OCI-M2 (cell line): ENCODE results near the gene MNAT1.
"Not testable (repeated sequence)": the region's sequence is repeated elsewhere in the genome, so short reads cannot be mapped to it uniquely, and the experiment has no call there.

Experiments
- DNase-seq: peaks from one replicate; lab custom pipeline; 2025; ENCODE audit not compliant: unreplicated experiment; lab: John Stamatoyannopoulos, UW

The MNAT1 gene

DNA sequence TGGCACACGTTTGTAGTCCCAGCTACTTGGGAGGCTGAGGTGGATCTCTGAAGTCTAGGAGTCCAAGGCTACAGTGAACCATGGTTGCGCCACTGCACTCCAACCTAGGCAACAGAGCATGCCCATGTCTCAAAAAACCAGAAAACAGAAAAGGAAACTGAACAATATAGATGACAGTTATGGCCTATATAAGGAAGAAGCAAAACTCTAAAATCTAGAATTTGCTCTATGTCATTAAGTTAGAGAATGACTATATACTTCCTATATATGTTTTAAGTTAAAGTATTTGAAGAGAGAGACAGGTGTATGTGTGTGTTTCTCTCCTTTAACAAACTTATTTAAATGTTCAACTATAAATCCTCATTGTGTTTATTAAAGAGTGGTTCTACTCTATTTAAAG is 65.8 kb downstream of the MNAT1 start:
- DNase-seq: no peak

DNA sequence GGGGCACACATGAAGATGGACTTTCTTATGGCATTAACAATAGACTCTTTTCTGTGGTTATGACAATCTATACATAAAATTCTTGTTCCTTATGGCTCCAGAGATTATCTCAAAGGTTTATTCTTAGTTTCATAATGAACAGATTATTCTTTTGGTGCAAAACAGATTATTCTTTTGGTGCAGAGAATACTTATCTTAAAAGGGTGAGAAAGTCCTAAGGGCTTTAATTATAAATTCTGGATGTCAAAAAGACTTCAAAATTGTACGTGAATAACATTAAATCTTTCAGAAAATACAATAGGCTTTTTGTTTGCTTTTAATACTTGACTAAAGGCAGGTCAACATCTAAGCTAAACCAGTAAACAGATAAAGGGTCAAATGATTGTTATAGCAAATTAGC is 69.3 kb downstream of the MNAT1 start:
- no peak for DNase-seq

DNA sequence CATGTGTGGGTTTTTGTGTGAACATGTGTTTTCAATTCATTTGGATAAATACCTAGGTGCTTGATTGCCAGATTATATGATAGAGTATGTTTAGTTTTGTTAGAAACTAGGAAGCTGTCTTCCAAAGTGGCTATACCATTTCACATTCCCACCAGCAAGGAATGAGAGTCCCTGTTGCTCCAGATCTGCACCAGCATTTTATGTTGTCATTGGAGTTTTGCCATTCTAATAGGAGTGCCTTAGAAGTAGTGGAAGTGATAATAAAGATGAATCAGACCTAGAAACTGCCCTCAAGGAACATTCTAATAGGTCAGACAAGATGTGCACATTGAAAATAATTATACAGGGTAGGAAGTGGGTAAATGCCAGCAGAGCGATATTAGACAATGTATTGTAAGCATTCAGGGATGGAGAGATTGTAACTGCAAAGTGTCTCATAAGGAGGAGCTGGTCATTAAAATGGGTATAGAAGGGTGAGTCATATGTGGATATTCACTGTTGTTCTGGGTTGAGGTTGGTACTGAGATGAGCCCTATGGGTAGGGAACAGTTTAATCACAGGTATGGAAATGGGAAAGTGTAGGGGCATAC is 71.4 kb downstream of the MNAT1 start:
- DNase-seq: no peak

DNA sequence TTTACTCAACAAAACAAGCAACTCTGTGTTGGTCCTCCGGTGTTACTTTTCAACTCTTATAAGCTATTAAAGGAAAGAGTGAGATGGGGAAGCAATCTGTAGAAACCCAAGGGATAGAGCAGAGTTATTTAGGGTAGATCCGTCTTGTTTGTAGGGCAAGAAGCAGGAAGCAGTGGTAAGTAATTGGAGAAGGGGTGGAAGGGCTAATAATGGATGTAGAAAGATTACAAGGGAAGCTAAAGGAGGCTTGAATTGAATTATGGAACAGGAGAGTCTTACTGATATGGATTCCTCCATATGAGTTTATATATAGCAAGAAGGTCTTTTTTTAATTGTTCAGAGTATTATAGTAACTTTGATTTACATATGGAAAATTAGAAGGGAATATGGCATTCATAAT is 72.7 kb downstream of the MNAT1 start:
- no peak for DNase-seq

DNA sequence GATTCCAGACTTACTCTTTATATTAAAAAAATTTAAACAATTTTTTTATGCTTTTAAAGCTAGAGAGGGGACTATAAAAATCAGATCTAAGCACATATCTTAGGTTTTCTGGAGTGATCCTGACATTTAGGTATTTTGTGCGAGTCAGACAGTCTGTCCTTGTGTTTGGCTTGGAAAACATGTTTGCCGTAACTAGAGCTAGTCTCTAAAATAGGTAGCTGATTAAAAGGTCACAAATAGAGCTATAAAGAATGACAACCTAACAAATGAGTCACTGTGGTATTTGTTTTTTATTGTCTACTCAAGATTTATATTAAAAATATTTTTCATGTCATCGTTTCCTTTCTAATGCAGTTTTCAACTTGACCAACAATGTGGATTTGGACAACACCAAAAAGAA is 73.4 kb downstream of the MNAT1 start:
- DNase-seq: no peak

DNA sequence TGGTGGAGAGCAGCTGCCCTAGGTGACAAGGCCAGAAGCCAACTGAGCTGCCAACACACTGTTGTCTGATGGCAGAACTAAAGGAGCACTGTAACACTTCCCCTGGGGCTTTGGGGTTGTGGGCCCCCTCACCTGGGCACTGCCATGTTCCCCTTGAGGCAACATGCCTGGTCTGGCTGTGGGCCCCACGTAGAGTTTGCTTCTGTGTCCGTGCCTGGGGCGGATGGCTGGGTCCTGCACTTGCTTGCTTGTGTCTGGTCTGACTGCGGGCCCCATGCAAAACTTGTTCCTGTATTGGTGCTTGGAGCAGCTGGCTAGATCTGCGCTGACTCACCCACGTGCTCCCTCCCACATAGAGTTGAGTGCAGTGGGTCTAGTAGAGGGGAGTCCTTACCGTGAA is 78.4 kb downstream of the MNAT1 start:
- no peak for DNase-seq

DNA sequence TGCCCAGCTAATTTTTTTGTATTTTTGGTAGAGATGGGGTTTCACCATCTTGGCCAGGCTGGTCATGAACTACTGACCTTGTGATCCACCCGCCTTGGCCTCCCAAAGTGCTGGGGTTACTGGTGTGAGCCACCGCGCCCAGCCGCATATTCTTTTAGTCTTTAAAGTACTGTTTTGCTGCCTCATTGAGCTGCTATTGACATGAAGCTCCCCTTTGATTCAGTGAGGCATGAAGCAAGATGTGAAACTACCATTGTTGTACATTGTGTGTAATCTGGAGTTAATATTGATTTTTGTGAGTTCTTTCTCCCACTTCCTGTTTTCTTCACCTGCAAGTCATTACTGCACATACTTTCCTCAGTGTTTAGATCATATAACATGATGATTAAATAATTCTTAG is 80.8 kb downstream of the MNAT1 start:
- no peak for DNase-seq

DNA sequence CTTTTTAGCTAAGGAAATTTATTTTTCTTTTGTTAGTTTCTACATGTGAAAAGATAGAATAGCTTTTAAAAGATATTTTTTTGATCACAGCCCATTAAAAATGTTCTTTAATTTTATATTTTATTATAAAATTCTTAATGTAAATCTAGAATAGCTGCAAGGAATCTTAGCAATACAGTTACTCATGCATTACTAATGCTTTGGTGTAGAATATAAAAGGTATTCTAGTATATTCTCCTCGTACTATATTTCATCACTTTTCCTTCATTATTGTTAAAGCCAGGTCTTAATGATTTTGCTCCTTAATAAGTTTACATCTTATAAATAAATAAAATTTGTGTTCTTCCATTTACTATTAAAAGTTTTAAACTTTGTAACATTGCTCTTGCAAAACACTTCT is 82.6 kb downstream of the MNAT1 start:
- DNase-seq: no peak

DNA sequence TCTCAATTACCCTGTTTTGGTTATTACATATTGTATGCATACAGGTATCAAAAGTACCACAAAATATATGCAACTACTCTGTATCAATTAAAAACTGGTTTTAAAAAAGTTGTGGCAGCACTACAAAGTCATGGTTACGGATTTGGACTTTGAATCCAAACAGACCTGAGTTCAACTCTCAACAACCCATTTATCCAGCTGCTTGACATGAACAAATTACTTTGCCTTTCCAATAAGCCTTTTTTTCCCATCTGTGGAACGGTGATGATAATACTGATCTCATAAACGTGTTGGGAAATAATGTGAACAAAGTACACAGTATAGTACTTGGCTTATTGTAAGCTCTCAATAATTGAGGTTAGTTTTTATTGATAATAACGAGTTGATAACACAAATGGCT is 85.0 kb downstream of the MNAT1 start:
- DNase-seq: no peak

DNA sequence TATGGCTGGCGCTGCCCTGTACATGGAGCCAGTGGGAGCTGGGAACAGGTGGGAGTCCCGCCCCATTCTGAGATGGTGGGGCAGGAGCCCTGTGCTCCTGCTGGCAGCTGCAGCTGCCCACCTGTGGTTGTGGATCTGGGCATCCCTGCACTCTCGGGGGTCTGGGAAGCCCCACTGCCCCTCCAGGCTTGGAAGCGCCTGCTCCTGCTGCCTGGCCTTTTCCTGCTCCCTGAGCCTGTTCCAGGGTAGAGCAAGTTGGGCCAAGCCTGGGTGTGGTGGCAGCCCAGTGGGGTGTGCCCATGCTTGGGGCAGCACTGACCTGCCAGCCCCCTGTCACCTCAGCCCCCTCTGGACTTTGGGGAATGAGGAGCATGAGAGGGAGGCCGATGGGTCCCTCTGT is 104.0 kb downstream of the MNAT1 start:
- DNase-seq: no peak

DNA sequence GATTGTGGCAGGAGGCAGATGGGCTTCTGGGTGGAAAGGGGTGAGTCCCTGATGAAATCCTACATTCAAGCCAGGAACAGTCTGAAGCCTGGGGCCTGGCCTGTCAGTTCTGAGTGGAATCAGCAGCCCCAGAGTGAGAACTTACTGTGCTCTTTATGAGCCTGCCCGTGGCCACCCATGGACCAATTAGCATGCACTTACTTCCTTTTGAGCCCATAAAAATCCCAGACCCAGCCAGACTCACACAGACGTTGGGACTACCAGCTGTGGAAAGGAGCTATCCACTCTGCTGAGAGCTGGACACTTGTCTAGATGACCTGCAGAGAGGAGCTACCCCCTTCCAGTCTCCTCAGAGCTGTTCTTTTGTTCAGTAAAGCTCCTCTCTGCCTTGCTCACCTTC is 104.5 kb downstream of the MNAT1 start:
- DNase-seq: no peak

DNA sequence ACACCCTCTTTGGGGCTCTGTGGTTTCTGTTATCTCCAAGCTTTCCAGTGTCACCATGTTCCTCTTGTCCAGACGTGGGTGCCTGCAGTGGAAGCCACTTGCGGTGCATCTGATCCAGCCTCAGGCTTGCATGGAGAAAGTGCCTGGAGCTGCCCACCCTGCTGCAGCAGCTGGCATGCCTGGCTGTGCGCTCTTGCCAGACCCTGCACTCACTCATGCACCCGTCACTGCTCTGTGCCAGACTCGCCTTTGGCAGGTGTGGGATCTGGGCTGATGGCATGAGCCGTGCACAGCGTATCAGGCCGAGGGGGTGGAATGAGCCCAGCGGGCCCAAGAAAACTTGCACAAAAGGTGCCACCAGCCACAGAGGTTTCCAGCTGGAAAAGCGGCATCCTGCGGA is 105.1 kb downstream of the MNAT1 start:
- no peak for DNase-seq

DNA sequence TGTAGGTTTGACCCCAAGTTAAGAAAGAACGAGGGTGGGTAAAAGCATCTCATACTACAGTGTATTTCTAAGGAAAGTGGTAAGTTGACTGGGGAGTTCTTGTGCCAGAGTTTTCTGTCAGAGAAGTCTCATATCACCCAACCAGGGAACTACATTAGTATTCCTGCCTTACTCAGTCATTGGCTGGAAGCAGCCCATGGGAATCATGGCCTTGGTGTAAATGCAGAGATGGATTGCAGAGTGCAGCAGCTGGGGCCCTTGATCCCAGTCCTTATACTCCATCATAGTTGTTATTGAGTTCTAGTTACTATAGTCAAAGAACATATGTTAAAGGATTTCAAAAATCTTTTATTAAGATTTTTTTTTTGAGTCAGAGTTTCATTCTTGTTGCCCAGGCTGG is 105.8 kb downstream of the MNAT1 start:
- DNase-seq: no peak

DNA sequence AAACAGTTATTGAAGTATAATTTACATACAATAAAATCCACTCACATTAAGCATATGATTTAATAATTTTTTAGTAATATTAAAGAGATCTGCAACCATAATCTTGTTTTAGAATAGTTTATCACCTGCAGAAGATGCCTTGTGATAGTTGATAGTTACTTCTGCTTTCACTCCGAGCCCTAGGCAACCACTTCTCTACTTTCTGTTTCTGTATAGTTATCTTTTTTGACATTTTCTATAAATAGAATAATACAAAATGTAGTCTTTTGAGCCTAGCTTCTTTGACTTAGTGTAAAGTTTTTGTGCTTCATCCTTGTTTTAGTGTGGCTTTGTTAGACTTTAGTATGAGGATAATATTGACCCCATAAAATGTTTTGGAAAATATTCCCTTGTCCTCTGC is 111.0 kb downstream of the MNAT1 start:
- DNase-seq: no peak

DNA sequence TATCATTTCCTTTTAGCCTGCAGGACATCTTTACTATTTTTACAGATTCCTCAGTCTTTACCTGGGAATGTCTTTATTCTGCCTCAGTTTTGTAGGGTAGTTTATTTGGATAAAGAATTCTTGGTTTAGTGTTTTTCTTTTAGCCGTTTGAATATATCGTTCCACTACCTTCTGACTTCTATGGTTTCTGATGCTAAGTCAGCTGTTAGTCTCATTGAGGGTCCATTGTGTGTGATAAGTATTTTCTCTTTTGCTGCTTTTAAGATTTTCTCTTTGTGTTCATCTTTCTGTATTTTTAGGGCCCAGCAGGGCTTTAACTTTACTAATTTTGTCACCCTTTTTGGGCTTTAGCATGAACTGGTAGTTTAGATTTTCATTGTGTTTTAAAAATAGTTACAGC is 113.5 kb downstream of the MNAT1 start:
- no peak for DNase-seq

DNA sequence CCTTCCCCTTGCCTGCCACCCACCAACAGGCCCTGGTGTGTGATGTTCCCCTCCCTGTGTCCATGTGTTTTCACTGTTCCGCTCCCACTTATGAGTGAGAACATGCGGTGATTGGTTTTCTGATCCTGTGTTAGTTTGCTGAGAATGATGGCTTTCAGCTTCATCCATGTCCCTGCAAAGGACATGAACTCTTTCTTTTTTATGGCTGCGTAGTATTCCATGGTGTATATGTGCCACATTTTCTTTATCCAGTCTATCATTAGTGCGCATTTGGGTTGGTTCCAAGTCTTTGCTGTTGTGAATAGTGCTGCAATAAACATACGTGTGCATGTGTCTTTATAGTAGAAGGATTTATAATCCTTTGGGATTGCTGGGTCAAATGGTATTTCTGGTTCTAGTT is 117.1 kb downstream of the MNAT1 start:
- DNase-seq: not testable (repeated sequence)

DNA sequence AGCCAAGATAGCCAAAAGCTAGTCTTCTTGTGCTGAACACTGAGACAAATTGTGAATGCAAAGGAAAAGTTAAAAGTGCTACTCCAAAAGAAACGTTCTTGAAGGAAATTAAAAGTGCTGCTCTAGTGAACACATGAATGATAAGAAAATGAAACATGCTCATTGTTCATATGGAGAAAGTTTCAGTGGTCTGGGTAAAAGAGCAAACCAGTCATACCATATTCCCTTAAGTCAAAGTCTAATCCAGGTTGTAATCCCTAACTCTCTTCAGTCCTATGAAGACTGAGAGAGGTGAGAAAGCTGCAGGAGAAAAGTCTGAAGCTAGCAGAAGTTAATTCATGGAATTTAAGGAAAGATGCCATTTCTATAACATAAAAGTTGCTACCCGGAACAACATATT is 121.5 kb downstream of the MNAT1 start:
- no peak for DNase-seq

DNA sequence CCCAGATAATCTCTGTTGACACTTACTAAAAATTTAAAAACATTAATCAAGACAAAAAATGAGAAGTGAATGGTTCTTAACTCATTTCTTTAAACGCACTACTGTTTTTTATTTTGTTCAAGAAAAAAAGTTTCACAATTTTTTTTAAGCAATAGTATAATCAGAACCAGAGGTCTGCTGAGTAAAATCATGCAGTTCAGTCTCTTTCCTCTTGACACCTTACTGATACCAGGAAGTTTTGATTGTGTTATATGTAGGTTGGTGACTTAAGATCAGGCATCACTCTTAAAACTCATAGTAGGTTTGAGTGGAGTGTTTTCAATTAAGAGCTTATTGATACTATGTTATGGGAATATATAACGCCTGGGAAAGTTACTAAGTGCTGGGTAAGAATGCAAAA is 125.0 kb downstream of the MNAT1 start:
- no peak for DNase-seq

DNA sequence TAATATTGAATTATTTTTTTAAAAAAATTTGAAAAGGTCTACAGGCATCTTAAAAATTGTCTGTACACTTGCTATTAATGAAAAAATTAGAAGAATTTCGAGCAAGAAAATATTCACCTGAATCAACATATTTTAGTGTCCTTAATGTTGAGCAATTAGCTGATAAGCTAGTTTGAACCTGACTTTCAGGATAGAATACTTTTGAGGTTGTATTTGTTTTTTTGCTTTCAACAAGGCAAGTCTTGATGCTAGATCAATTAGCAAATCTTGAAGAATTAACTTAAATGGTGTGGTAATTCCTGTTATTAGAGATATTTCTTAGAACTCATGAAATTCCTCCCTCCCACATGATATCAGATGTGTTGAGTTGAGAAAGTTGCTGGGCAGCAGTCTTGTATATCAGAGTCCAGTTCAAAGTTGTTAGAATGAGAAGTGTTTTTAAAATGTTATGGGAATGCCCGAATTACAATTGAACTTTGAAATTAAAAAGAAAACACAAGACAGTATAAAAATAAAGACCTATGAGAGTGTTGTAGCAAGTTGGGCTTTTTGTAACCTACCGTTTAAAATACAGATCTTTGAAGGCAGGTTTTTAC is 127.1 kb downstream of the MNAT1 start:
- no peak for DNase-seq

DNA sequence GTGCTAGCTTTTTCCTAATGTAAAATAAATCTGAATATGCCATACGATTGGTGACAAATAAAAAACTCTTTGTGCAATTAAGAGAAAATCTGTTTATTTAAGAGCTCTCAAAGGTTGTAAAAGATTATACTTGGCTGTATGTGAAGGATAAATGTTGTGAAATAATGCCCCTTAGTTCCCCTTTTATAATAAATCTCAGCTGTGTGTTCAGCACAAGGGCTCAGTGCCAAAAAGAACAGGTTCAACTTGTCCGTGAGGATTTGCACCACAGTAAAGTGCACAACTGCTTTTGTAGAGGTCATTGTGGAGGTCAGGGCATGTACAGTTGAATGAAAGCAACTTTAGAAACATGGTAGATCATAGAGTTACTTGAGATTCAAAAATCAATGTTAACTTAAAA is 127.7 kb downstream of the MNAT1 start:
- no peak for DNase-seq

DNA sequence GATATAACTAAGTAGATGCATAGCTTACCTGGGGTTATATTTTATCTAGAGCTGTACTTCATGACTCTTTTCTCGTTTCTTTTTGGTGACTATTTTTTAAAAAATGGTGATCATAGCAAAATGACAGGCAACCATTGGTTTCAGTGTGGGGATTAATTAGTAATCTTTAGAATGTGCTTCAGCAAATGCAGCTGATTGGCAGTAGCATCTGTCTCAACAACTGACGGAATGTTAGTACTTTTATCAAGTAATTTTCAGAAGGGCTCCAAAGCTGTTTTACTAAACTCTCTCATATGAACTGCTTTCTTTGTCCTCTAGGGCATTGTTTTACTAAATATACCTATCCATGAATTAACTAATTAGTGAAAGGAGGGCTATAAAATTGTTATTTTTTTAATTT is 128.7 kb downstream of the MNAT1 start:
- DNase-seq: no peak

DNA sequence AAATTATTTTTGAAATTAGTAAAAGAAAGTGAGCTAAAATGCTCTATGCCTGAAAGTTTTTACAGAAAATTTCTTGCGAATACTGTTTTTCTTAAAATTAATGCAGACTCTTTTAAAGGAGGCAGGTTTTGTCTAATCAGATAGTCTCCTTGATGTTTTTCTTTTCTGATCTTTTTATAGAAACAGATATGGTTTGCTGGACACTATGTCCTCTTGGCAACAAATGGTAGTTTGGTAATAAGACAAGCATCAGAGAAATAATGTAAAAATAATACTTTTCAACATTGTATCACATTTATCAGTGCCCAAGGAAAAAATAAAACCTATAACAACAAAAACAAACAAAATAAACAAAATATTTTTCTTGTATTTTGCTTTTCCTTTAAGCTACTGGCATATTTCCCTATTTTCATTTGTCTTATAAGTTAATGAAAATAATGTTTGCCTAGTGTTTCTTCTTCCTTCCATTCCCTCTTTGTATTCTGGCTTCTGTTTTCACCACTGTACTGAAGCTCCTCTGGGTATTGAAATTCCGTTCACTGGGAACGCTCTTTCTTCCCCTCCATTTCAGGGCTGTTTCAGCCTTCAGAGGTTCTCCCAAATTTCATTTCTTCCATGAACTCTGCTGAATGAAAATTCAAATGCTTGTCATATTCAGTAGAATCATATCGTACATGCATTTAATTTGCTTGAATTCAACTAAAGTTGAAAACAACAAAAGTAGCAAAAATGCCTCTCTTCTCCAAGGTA is 131.0 kb downstream of the MNAT1 start:
- DNase-seq: no peak
